ENCODE measurements around the gene PANX1. TPM values are rescaled to one million over a fixed set of nuclear protein-coding genes. Genes with fewer than 3 reads are reported as not detected.

PANX1 gene
- total RNA-seq, 1 donor from 2014 or later: 42.9 TPM

- TF ChIP-seq, protein P1, sequence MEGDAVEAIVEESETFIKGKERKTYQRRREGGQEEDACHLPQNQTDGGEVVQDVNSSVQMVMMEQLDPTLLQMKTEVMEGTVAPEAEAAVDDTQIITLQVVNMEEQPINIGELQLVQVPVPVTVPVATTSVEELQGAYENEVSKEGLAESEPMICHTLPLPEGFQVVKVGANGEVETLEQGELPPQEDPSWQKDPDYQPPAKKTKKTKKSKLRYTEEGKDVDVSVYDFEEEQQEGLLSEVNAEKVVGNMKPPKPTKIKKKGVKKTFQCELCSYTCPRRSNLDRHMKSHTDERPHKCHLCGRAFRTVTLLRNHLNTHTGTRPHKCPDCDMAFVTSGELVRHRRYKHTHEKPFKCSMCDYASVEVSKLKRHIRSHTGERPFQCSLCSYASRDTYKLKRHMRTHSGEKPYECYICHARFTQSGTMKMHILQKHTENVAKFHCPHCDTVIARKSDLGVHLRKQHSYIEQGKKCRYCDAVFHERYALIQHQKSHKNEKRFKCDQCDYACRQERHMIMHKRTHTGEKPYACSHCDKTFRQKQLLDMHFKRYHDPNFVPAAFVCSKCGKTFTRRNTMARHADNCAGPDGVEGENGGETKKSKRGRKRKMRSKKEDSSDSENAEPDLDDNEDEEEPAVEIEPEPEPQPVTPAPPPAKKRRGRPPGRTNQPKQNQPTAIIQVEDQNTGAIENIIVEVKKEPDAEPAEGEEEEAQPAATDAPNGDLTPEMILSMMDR (IDR thresholded peaks at IDR 0.05; ENCODE audit: unreplicated experiment): no peak
- no peak overlapping the region for H3K4me3 Mint-ChIP-seq
Observed at GRCh38 chr11:94133752-94134151, 5.1 kb downstream of the PANX1 start.

GRCh38 chr11:94134651-94135512 is 6.2 kb downstream of the PANX1 start:
- Mint-ChIP-seq H3K4me1 (peaks cover 38% of the 10 kb centered on the region), H3K4me3 (no peak overlapping the region)

More at GRCh38 chr11:94133752-94134151, 5.1 kb downstream of the PANX1 start:
- H3K27me3 Mint-ChIP-seq (ENCODE audit: low read depth): no peaks in the 10 kb centered on the region
- H3K9me3 Mint-ChIP-seq: no peaks in the 10 kb centered on the region
- no peak for DNase-seq (ENCODE audit: low spot score in 2 of 2, unreplicated experiment in 2 of 2)
- H3K27ac Mint-ChIP-seq: peak overlapping the region; percentile 75
- peaks cover 1% of the 10 kb centered on the region for H3K36me3 Mint-ChIP-seq
- peaks cover 35% of the 10 kb centered on the region for H3K4me1 Mint-ChIP-seq

GRCh38 chr11:94139416-94139815 is 10.8 kb downstream of the PANX1 start:
- Mint-ChIP-seq H3K27ac (no peak overlapping the region), H3K4me1 (peaks cover 63% of the 10 kb centered on the region), H3K4me3 (no peak overlapping the region), H3K27me3 (ENCODE audit: low read depth) (no peaks in the 10 kb centered on the region), H3K9me3 (no peaks in the 10 kb centered on the region), H3K36me3 (peaks cover 1% of the 10 kb centered on the region)
- no peak for DNase-seq (ENCODE audit: low spot score in 2 of 2, unreplicated experiment in 2 of 2)
- TF ChIP-seq, protein P1 (IDR thresholded peaks at IDR 0.05; ENCODE audit: unreplicated experiment): no peak

More at GRCh38 chr11:94134651-94135512, 6.2 kb downstream of the PANX1 start:
- DNase-seq (ENCODE audit: low spot score in 2 of 2, unreplicated experiment in 2 of 2): no peak
- TF ChIP-seq, protein P1 (IDR thresholded peaks at IDR 0.05; ENCODE audit: unreplicated experiment): no peak
- H3K27me3 Mint-ChIP-seq (ENCODE audit: low read depth): no peaks in the 10 kb centered on the region
- H3K36me3 Mint-ChIP-seq: peaks cover 1% of the 10 kb centered on the region
- H3K9me3 Mint-ChIP-seq: no peaks in the 10 kb centered on the region
- H3K27ac Mint-ChIP-seq: peak overlapping the region; percentile 98

DNA sequence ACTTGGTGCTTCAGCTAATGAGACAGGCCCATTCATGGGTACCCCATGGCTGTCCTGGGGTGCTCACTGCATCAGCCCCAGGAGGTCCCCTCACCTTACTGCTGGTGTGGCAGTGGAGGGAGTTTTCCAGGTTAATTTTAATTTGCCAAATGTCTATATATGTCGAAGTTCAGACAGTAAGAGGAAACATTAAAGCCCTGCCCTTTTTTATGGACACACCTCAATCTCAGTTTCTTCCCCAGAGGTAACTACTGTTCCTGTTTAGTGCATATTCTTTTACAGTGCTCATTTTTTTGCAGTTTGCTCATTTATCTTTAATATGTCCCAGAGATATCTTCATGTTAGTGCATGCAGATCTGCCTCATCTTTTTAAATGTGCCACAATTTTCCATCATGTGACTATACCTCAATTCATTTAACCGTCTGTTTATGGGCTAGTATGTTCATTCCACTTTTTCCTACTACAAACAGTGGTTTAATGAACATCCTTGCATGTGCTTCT is 11.6 kb downstream of the PANX1 start:
- H3K27ac Mint-ChIP-seq: peak overlapping the region; percentile 1
- peaks cover 62% of the 10 kb centered on the region for H3K4me1 Mint-ChIP-seq

DNA sequence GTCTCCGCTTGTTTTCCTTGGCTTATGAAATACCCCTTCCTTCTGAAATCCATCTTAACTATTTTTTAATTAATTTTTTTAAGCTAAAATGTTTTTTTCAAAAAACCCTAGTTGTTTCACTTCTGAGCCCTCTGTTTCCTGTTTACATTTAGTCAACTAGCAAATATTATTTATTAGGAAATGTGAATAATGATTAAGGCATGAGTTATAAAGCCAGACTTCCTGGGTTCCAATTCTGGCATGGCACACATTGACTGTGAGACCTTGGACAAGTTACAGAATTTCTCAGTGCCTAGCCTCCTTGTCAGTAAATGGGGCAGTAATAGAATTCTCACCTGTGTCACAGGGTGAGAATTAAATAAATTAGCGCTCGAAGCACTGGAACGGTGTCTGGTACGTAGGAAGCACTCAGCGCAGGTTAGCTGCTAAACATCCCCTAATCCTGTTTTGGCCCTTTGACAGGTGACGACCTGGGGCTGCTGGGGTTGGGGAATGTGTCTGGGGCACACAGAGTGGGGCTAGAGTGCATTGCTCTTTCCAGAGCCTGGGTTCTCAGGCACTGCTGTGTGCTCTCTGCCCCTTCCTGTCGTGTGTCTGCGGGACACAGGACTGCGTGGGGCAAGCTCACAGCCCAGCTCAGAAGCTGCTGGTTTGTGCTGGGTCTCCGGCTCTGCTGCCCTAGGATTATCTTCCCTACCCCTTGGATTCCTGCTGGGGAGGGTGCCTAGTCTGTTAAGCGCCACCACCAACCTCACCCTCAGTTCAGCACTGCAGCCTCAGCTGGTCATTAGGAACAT is 13.1 kb downstream of the PANX1 start:
- no peak for DNase-seq (ENCODE audit: low spot score in 2 of 2, unreplicated experiment in 2 of 2)
- Mint-ChIP-seq H3K36me3 (peaks cover 1% of the 10 kb centered on the region), H3K27me3 (ENCODE audit: low read depth) (no peaks in the 10 kb centered on the region), H3K9me3 (no peaks in the 10 kb centered on the region), H3K4me1 (peaks cover 64% of the 10 kb centered on the region), H3K27ac (peak overlapping the region; percentile 95), H3K4me3 (no peak overlapping the region)
- TF ChIP-seq, protein P1 (IDR thresholded peaks at IDR 0.05; ENCODE audit: unreplicated experiment): no peak

More for the DNA sequence above, 11.6 kb downstream of the PANX1 start:
- Mint-ChIP-seq H3K36me3 (peaks cover 1% of the 10 kb centered on the region), H3K4me3 (no peak overlapping the region), H3K27me3 (ENCODE audit: low read depth) (no peaks in the 10 kb centered on the region), H3K9me3 (no peaks in the 10 kb centered on the region)
- TF ChIP-seq, protein P1 (IDR thresholded peaks at IDR 0.05; ENCODE audit: unreplicated experiment): no peak
- DNase-seq (ENCODE audit: low spot score in 2 of 2, unreplicated experiment in 2 of 2): no peak
